M059J (cell line): ENCODE data around the gene RHBDL3. TPM values are rescaled to one million over a fixed set of nuclear protein-coding genes. Genes with fewer than 3 reads are reported as not detected.
A peak's percentile ranks its signal among the peaks of the same experiment; 100 is the strongest.
"Not testable (repeated sequence)": the region's sequence is repeated elsewhere in the genome, so short reads cannot be mapped to it uniquely, and the experiment has no call there.

Experiments used
- DNase-seq: peaks from one replicate; pipeline ENCODE4 v3.0.0-alpha.2; 2012; ENCODE audit warnings: low read depth
- total RNA-seq: library from RNA; depleted of rRNA; stranded (reverse); fragments of >200 nt; shearing (Covaris generic); gene quantifications from 2 replicates; pipeline ENCODE4 v1.2.3, GENCODE V29; 2014; rRNA removed

RHBDL3 gene, protein sequence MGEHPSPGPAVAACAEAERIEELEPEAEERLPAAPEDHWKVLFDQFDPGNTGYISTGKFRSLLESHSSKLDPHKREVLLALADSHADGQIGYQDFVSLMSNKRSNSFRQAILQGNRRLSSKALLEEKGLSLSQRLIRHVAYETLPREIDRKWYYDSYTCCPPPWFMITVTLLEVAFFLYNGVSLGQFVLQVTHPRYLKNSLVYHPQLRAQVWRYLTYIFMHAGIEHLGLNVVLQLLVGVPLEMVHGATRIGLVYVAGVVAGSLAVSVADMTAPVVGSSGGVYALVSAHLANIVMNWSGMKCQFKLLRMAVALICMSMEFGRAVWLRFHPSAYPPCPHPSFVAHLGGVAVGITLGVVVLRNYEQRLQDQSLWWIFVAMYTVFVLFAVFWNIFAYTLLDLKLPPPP
- 0.02 and 0.30 TPM in 2 replicates for total RNA-seq

DNA sequence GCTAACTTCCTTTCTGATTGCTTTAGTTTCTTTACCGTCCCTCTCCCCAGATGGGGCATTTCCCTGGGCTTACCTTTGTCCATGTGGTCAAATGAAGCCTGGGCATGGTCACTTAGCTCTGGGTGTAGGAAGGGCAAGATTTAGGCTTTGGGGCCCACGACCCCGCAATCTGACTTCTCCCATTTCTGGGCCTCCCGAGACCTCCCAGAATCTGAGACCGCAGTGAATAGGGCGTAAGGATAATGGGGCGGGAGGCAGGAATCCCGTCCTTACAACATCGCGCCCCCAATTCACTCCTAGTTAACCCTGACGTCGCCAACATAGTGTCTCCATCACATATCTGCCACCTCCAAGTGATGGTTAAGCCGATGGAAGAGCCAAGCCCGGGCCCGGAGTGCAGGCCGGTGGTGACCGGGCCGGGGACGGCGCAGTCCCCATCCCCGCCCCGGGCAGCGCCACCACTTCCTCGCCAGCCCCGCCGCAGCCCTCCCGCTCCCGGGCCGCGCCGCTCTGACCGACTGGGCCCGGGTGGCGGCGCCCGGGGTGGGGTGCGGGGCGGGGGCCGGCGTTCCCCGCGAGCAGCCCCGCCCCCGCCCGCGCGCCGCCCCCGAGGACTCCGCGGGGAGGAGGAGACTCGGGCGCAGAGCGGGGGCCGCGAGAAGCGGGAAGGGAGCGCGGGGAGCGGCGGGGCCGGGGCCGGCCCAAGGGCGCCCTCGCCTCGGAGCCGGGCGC lies at the start of gene RHBDL3:
Gene RHBDL3, plus strand, starts transcription at position 641 of the 732 bp plus-strand sequence. CDS start 358 bp downstream, outside the sequence.
- no peak for DNase-seq

- DNase-seq = peak; percentile 38
Measured at GRCh38 chr17:32222621-32223020, 43.0 kb upstream of the RHBDL3 start.

- DNase-seq = no peak
Measured at GRCh38 chr17:32223703-32224102, 41.9 kb upstream of the RHBDL3 start.

DNA sequence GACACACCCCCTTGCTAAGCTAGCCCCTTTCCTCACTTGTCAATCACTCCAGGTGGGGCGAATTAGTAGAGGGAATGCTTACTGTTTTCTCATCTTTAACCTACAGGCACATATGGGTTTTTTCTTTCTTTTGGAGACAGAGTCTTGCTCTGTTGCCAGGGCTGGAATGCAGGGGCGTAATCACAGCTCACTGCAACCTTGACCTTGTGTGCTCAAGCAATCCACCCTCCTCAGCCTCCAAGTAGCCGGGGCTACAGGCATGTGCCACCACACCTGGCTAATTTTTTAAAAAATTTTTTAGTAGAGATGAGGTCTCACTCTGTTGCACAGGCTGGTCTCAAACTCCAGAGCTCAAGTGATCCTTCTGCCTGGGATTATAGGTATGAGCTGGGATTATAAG lies 38.7 kb upstream of the RHBDL3 start:
- no peak for DNase-seq

- no peak for DNase-seq
Measured at GRCh38 chr17:32227910-32228309, 37.7 kb upstream of the RHBDL3 start.

- no peak for DNase-seq
Measured at GRCh38 chr17:32235588-32235987, 30.0 kb upstream of the RHBDL3 start.

DNA sequence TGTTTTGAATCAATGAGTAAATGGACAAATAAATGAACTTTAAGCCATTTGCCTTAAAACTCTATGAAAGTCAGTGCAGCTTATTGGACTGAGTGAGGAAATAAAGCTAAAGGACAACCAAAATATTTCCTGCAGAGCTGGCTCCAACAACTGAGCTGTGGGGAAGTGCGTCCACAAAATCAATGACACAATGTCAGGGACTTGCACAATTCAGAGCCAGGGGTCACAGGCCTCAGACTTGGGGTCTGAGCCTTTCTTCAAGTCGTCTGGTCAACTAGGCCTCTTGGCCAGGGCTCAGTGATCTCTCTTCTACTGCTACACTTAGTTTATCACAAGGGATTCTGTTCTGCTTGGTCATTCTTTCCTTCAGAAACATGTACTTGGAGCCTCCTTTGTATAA lies 26.2 kb upstream of the RHBDL3 start:
- no peak for DNase-seq

DNA sequence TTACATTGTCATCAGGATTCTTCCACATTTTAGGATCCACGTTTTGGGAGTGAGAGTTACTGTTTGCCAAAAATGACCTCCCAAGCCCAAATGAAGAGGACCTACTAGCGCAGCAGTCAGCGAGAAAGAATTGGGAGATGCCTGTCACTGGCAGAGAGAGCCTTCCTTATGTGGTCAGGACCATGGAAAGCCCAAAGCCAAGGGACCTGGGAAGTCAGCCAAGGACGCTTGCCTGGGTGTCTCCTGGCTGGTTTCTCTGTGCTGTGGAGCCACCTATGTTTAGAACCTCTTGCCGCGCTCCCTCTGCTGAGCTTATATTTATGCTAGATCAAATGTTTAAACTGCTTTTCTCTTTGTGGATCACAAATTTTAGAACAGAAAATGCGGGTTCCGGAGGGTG lies 24.9 kb upstream of the RHBDL3 start:
- peak; percentile 49 for DNase-seq

DNA sequence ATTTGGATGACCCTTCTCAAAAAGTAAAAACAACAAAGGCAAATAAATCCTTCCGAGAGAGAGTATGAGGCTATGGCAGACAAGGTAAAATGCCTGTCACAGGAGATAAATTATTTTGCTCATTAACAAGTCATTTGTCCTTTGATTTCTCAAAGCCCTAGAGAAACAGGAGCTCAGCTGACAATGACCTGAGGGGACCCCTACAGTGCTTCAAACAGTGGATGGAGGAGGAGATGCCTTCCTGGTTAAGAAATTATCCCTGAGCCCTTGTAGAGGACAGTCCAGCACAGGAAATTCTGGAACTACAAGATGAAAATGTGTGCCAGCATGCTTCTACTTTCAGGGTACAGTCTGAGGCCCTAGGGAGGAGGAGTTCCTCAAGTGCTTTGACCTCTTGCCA lies 24.0 kb upstream of the RHBDL3 start:
- no peak for DNase-seq

DNA sequence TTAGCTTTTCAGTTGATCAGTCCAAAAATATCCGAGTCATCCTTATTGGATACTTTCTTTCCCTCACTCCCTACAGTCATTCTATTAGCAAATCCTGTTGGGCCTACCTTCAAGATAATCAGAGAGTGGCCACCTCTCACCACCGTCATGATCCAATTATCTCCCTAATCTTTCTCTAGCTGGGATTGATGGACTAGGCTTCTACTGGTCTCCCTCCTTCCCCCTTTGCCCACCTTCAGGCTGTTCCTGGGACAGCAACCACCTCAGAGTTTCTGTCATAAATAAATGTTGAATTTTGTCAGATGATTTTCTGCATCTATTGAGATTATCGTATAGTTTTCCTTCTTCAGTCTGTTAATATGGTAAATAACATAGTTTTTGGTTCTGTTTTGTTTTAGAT lies 16.2 kb upstream of the RHBDL3 start:
- DNase-seq = no peak

DNA sequence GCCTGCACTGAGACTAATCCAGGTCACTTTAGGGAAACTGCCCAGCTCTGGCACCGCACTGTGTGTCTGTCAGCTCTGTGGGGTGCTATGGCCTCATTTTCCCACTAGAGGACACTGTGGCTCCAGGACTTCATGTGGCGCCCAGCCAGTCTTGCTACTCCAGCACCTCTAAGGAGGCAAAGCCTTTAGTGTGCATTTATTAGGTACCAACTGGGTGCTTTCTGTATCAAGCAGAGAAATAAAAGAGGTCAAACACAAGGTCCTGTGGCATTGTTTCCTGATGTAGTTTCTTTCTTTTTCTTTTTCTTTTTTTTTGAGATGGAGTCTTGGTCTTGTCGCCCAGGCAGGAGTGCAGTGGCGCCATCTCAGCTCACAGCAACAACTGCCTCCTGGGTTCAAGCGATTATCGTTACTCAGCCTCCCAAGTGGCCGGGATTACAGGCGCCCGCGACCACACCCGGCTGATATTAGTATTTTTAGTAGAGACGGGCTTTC lies 12.5 kb upstream of the RHBDL3 start:
- peak; percentile 67 for DNase-seq

DNA sequence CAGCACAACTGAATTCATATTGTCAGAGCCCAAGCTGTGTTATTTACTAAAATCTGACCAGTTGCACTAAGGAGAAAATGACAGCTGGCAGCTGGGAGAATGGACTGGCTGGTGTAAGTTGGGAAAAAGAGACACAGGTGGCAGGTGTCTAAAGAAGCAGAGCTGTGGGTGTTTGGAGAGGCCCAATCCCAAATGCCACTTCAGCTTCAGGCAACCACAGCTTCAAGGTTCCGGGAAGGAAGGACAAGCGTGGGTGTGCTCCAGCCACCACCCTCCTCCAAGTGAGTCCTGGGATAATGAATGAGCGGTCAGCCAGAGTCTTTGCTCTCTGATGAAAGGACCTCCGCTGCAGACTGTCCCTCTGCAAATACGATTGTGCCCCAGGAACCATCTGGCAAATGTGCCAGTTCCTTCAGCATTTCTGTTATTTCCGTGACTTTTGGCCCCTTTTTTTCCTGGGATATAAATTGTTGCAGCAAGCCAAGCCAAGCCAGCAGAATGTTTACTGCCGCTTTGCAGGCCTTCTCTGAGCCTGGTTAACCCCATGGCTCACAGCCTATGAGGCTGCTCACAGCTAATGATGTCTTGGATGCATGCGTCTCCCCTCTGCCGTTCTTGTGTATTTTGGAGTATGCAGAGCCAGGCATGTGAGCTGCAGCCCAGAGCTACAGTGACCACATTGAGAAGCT lies 9.5 kb upstream of the RHBDL3 start:
- DNase-seq = no peak

DNA sequence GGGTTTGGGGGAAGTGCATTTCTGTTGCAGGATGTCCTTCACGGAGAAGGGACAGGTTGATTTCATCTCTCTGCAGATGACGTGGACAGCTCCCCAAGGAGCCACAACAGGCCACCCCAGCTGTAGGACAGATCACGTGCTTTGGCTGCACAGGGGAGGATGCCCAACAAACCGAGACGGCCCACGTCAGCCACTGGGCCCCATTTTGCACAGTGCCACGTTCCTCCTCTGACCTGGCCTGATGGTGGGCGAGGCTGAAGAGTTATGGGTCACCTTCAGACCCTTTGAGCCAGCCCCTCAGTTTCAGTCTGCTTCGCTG lies 9.0 kb upstream of the RHBDL3 start:
- no peak for DNase-seq

- DNase-seq = no peak
Measured at GRCh38 chr17:32258383-32259140, 7.1 kb upstream of the RHBDL3 start.

DNA sequence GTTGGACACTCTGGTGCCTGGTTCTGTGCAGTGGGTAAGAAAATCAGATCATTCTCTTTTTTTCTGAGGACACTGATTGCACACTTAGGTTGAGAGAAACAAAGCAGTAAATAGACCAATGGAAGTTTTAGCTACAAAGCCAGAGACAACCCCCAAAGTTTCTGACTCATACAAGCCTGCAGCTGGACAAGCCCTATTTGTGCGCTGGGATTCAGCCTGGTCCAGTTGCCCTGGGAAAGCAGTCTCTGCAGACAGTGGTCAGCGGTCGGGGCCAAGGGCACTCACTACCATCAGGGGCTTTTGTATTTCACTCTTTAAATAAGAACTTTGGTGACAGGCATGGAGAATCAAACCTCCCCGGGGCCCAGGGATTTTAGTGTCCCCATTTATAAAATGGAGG lies 6.0 kb upstream of the RHBDL3 start:
- DNase-seq = peak; percentile 63

DNA sequence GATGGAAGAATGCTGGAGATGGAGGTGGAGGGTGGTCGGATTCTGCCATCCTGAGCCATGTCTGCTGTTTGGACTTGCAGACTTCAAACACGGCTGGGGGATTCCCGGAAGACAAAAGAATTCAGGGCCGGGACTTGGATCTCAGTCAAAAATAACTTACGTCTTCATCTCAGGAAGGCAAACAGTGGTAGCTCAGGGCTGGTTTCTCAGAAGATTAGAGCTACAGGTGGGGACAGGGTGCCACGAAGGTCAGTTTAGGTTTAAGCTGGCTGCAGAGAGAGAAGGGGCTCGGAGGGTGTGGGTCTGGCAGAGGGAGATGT lies 4.3 kb upstream of the RHBDL3 start:
- DNase-seq = no peak

DNA sequence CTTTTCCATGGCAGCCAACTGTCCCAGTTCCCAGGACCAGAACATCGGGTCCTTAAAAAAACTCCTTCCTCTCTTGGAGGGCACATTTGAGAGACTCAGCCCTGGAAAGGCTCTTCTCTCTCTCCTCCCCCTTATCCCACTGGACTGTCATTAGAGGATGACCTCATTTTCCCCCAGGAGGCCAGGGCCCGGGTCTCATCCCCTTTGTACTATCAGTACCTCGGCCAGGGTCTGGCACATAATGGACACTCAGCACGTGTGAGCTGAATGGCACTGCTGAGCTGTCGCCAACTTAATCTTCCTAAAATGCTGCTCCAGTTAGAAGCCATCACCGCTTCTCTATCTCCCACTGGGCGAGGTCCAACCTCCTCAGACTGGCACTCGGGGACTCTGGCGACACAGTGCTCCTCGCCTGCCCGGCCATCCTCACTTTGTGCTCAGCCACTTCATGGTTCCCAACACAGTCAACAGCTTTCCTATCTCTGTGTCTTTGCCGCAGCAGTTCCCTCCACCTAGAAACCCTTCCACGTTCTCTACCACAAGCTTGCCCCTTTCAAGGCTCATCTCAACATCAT lies 3.6 kb upstream of the RHBDL3 start:
- no peak for DNase-seq

- not testable (repeated sequence) for DNase-seq
Measured at GRCh38 chr17:32263515-32263914, 2.1 kb upstream of the RHBDL3 start.

- peak; percentile 22 for DNase-seq
Measured at GRCh38 chr17:32264140-32264799, 1.4 kb upstream of the RHBDL3 start.

DNA sequence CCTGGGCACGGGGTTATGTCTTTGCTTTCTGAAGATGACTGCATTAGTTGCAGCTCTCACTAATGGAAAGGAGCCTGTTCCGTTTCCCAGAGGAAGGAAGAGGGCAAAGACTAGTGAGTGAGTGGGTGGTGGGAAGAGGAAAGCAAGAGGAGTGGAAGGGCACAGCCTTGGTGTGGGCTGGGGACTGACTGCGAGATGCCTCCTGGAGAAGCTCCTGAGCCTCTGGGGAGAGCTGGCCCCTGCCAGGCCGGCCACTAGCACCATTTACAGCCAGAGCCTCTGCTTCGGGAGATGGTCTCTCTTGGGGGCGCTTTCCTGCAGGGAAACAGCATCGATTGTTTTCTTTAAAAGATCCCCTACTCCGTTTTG lies 825 bp upstream of the RHBDL3 start:
- DNase-seq = no peak

DNA sequence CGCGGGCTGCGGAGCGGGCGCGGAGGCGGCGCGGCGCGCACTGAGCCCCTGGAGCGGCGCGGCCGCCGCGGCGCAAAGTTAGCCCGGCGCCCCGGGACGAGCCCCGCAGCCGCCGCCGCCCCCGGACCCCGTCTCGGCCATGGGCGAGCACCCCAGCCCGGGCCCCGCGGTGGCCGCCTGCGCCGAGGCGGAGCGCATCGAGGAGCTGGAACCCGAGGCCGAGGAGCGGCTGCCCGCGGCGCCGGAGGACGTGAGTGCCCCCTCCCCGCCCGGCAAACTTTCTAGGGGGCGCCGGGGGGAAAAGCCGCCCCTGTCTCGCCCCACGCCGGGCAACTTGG lies 388 bp downstream of the RHBDL3 start:
- no peak for DNase-seq
